ENCODE results near the gene SELENOI.

GRCh38 chr2:26299471-26300101, 46.4 kb upstream of the SELENOI start:
- TF ChIP-seq GATA2 (IDR thresholded peaks at IDR 0.05; ENCODE audit: low read depth, low read length) = no peak
- no peak for TF ChIP-seq GATA3 (IDR thresholded peaks at IDR 0.05; ENCODE audit: low read depth, low read length)
